PC-3 (cell line): ENCODE data around the gene SLC12A1. TPM values are rescaled to one million over a fixed set of nuclear protein-coding genes. Genes with fewer than 3 reads are reported as not detected.
"Not testable (repeated sequence)": the region's sequence is repeated elsewhere in the genome, so short reads cannot be mapped to it uniquely, and the experiment has no call there.

Source experiments
- ATAC-seq: fragments of 200-7000 bp; cut with Tn5 transposase; 2 replicates; pipeline ENCODE4 v1.9.1; 2020; ENCODE audit warnings: mild to moderate bottlenecking, moderate library complexity
- BruUV-seq: library from RNA; stranded (reverse); fragments of 400-500 nt; replicated peaks from 2 replicates; lab custom pipeline; 2021; lab: Mats Ljungman, UMichigan
- CTCF ChIA-PET: fragments of 300-600 bp; sonication (Branson Sonifier 250); formaldehyde crosslinking; loops from one replicate; lab custom pipeline; 2022; ENCODE audit warnings: antibody characterized with exemption; lab: Charles Lee
- POLR2A ChIA-PET: fragments of 300-600 bp; sonication (Branson Sonifier 250); formaldehyde crosslinking; loops from one replicate; lab custom pipeline; 2022; ENCODE audit warnings: antibody characterized with exemption; ENCODE audit not compliant: unreplicated experiment; lab: Charles Lee
- DNase-seq: peaks from one replicate; pipeline ENCODE4 v3.0.0-alpha.2; 2015
- H2AFZ ChIP-seq: fragments of 300-600 bp; sonication (generic); 2 replicates; pipeline ENCODE4 v1.6.0; 2016; ENCODE audit warnings: antibody characterized with exemption, low read length
- H3F3A ChIP-seq: fragments of 300-600 bp; sonication (generic); one replicate; pipeline ENCODE4 v1.6.0; 2017; ENCODE audit warnings: antibody characterized with exemption, low read length, control low read depth, mild to moderate bottlenecking; ENCODE audit not compliant: unreplicated experiment
- H3K27ac ChIP-seq: fragments of 300-600 bp; sonication (generic); 2 replicates; pipeline ENCODE4 v1.5.1; 2016; ENCODE audit warnings: mild to moderate bottlenecking, low read length
- H3K27me3 ChIP-seq: fragments of 300-600 bp; sonication (generic); 2 replicates; pipeline ENCODE4 v1.6.1; 2016; ENCODE audit warnings: low read length, mixed read lengths
- H3K36me3 ChIP-seq: fragments of 300-600 bp; sonication (generic); 2 replicates; pipeline ENCODE4 v1.6.1; 2016; ENCODE audit warnings: low read depth, mixed run types, low read length, mixed read lengths
- H3K4me1 ChIP-seq: fragments of 300-600 bp; sonication (generic); 2 replicates; pipeline ENCODE4 v1.5.1; 2016; ENCODE audit warnings: low read length; ENCODE audit not compliant: insufficient read depth
- H3K4me2 ChIP-seq: fragments of 300-600 bp; sonication (generic); 2 replicates; pipeline ENCODE4 v1.6.0; 2016; ENCODE audit warnings: low read length
- H3K4me3 ChIP-seq: fragments of 300-600 bp; sonication (generic); 2 replicates; pipeline ENCODE4 v1.5.1; 2016; ENCODE audit warnings: mild to moderate bottlenecking, low read length, mixed read lengths
- H3K79me2 ChIP-seq: fragments of 300-600 bp; sonication (generic); 2 replicates; pipeline ENCODE4 v1.6.1; 2017; ENCODE audit warnings: low read length, mixed read lengths
- H3K9ac ChIP-seq: fragments of 300-600 bp; sonication (generic); 2 replicates; pipeline ENCODE4 v1.6.0; 2016; ENCODE audit warnings: mild to moderate bottlenecking, low read length
- H3K9me2 ChIP-seq: fragments of 300-600 bp; sonication (generic); replicated peaks from 2 replicates; pipeline ENCODE4 v1.6.1; 2016; ENCODE audit warnings: mixed run types, low read length, mixed read lengths
- H3K9me3 ChIP-seq: fragments of 300-600 bp; sonication (generic); 2 replicates; pipeline ENCODE4 v1.6.1; 2016; ENCODE audit warnings: low read length, mixed read lengths
- H4K20me1 ChIP-seq: fragments of 300-600 bp; sonication (generic); 2 replicates; pipeline ENCODE4 v1.6.1; 2016; ENCODE audit warnings: low read length, mixed read lengths
- EZH2 ChIP-seq: fragments of 300-600 bp; sonication (generic); IDR thresholded peaks from one replicate; pipeline ENCODE4 v1.6.1; 2017; ENCODE audit warnings: antibody characterized with exemption, mild to moderate bottlenecking, low read length; ENCODE audit not compliant: unreplicated experiment
- EZH2phosphoT487 ChIP-seq: fragments of 300-600 bp; sonication (generic); IDR thresholded peaks from 2 replicates; pipeline ENCODE4 v1.6.1; 2018; ENCODE audit warnings: mild to moderate bottlenecking, antibody characterized with exemption, low read length, borderline replicate concordance
- intact Hi-C: fragments of 100-400 bp; cut with micrococcal nuclease; formaldehyde crosslinking; loops from 2 replicates; pipeline ENCODE4 v1.9.0; 2023
- total RNA-seq: library from RNA; depleted of rRNA; stranded (reverse); fragments of >200 nt; gene quantifications from 2 replicates; pipeline ENCODE4 v1.2.3, GENCODE V29; 2014
- TF ChIP-seq, protein P1 (sequence below): fragments of 300-600 bp; sonication (generic); conservative IDR thresholded peaks from 2 replicates; pipeline ENCODE4 v1.5.1; 2017; ENCODE audit warnings: antibody characterized with exemption, low read depth, mild to moderate bottlenecking, low read length

The SLC12A1 gene
- total RNA-seq, 1 experiment from 2014 or later, result not detected

DNA sequence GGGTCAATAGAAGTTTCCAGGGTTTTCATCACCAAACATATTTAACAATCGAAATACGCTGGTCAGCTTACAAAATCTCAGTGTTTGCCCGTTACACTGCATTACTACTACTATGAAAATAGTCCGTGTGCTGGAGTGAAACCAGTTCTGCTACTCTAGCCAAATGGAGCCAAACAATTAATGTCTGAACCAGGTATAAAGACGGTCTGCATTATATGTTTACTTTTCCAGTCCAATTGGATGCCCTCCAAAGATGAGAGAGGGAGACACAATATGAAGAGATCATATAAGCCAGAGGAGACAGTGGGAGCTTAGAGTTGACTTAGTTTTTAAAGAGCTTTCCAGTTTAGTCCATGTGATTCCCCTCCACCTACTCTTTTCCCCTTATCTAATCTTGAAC, 118.8 kb downstream of the SLC12A1 start:
- Histone ChIP-seq H3K9me3 (no peaks in the 10 kb centered on the region), H3K4me3 (no peak overlapping the region), H3K9ac (no peak overlapping the region), H3K4me2 (no peak overlapping the region), H3K79me2 (peaks cover 3% of the 10 kb centered on the region), H4K20me1 (no peaks in the 10 kb centered on the region), H3K36me3 (no peaks in the 10 kb centered on the region), H3K27me3 (no peaks in the 10 kb centered on the region), H3K4me1 (peaks cover 3% of the 10 kb centered on the region; the same call in 1 of the 2 replicates), H3F3A (no peaks in the 10 kb centered on the region), H2AFZ (no peak overlapping the region), H3K9me2 (no peaks in the 10 kb centered on the region), H3K27ac (no peak overlapping the region)
- CTCF ChIA-PET, result no interaction called here
- DNase-seq (peak; percentile 7), ATAC-seq (no peak)
- TF ChIP-seq EZH2phosphoT487 (no peak), EZH2 (no peak)
- TF ChIP-seq, protein P1, sequence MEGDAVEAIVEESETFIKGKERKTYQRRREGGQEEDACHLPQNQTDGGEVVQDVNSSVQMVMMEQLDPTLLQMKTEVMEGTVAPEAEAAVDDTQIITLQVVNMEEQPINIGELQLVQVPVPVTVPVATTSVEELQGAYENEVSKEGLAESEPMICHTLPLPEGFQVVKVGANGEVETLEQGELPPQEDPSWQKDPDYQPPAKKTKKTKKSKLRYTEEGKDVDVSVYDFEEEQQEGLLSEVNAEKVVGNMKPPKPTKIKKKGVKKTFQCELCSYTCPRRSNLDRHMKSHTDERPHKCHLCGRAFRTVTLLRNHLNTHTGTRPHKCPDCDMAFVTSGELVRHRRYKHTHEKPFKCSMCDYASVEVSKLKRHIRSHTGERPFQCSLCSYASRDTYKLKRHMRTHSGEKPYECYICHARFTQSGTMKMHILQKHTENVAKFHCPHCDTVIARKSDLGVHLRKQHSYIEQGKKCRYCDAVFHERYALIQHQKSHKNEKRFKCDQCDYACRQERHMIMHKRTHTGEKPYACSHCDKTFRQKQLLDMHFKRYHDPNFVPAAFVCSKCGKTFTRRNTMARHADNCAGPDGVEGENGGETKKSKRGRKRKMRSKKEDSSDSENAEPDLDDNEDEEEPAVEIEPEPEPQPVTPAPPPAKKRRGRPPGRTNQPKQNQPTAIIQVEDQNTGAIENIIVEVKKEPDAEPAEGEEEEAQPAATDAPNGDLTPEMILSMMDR, result no peak
- intact Hi-C loops, result no loop called here
- POLR2A ChIA-PET, result no interaction called here
- BruUV-seq, result no TSS peak

DNA sequence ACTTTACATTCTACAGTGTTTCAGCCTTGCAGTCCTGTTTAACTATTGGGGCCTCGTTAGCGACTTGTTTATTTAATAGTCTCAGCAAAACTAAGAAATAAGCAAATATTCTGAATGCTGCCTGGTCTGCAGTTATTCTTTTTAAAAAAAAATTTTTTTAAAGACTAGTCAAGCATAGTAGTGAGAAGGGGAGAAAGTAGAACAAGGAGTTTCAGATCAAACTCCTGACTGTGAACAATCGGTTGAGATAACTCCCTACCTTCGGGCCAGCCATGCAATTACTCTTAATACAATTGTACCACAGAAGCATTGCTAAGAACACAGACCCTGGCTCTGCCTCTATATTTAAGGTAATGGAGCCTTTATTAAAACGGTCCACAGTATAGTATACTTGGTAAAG, 119.3 kb downstream of the SLC12A1 start:
- no peaks in the 10 kb centered on the region for H3F3A ChIP-seq
- H3K9me3 ChIP-seq, result no peaks in the 10 kb centered on the region
- ChIA-PET CTCF (no interaction called here), POLR2A (no interaction called here)
- no peak for DNase-seq
- no peak overlapping the region for H2AFZ ChIP-seq
- H3K9ac ChIP-seq, result no peak overlapping the region
- no peak overlapping the region for H3K4me2 ChIP-seq
- no peak for ATAC-seq
- H3K9me2 ChIP-seq, result no peaks in the 10 kb centered on the region
- intact Hi-C loops, result no loop called here
- peaks cover 8% of the 10 kb centered on the region for H3K79me2 ChIP-seq
- H3K27ac ChIP-seq, result no peak overlapping the region
- BruUV-seq, result no TSS peak
- TF ChIP-seq, protein P1, result no peak
- TF ChIP-seq EZH2phosphoT487, result no peak
- TF ChIP-seq EZH2, result no peak
- H4K20me1 ChIP-seq, result no peaks in the 10 kb centered on the region
- peaks cover 6% of the 10 kb centered on the region; the same call in 1 of the 2 replicates for H3K4me1 ChIP-seq
- no peaks in the 10 kb centered on the region for H3K36me3 ChIP-seq
- H3K4me3 ChIP-seq, result no peak overlapping the region
- H3K27me3 ChIP-seq, result no peaks in the 10 kb centered on the region

DNA sequence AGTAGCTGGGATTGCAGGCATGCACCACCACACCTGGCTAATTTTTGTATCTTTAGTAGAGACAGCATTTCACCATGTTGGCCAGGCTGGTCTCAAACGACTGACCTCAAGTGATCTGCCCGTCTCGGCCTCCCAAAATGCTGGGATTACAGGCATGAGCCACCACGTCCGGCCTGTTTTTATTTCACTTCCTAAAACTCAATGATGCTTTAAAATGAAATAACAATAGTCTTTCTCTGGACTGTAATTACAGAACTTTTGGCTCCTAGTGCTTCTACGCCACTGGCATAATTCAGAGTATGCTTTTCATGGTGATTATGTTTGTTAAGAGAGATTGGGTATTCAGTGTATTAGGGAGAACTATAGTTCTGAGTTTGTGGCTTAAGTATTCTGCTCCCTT, 120.1 kb downstream of the SLC12A1 start:
- H3F3A ChIP-seq, H3K36me3 ChIP-seq, H3K9me2 ChIP-seq, BruUV-seq, H3K4me1 ChIP-seq, H3K4me3 ChIP-seq, H3K9ac ChIP-seq, H3K27me3 ChIP-seq, H2AFZ ChIP-seq, H3K79me2 ChIP-seq, H3K4me2 ChIP-seq, intact Hi-C loops, DNase-seq, H3K9me3 ChIP-seq, CTCF ChIA-PET, POLR2A ChIA-PET, ATAC-seq, H4K20me1 ChIP-seq, H3K27ac ChIP-seq: not testable (repeated sequence)
